Panc1 (cell line): ENCODE results near the gene L3MBTL2. TPM values are rescaled to one million over a fixed set of nuclear protein-coding genes. Genes with fewer than 3 reads are reported as not detected.
A peak's percentile ranks its signal among the peaks of the same experiment; 100 is the strongest.

Experiments
- ATAC-seq: fragments of 200-7000 bp; cut with Tn5 transposase; 2 replicates; pipeline ENCODE4 v1.9.1; 2020; ENCODE audit warnings: mild to moderate bottlenecking, moderate library complexity
- BruUV-seq: library from RNA; stranded (reverse); fragments of 400-500 nt; replicated peaks from 2 replicates; lab custom pipeline; 2021; lab: Mats Ljungman, UMichigan
- CTCF ChIA-PET: fragments of 300-600 bp; sonication (Branson Sonifier 250); formaldehyde crosslinking; loops from one replicate; lab custom pipeline; 2022; ENCODE audit warnings: antibody characterized with exemption; lab: Charles Lee
- POLR2A ChIA-PET: fragments of 300-600 bp; sonication (Branson Sonifier 250); formaldehyde crosslinking; loops from one replicate; lab custom pipeline; 2022; ENCODE audit warnings: antibody characterized with exemption; lab: Charles Lee
- DNase-seq: peaks from one replicate; pipeline ENCODE4 v3.0.0-alpha.2; 2010; ENCODE audit warnings: low read depth, low spot score
- H3K27ac ChIP-seq: 2 replicates; pipeline ENCODE4 v1.5.1; 2011; ENCODE audit warnings: mild to moderate bottlenecking, low read length, inconsistent platforms
- H3K27me3 ChIP-seq: fragments of 200-500 bp; sonication (Bioruptor generic); 2 replicates; pipeline ENCODE4 v1.6.0; 2014; ENCODE audit warnings: low read length, inconsistent platforms; ENCODE audit not compliant: control insufficient read depth, insufficient read depth
- H3K36me3 ChIP-seq: fragments of 200-500 bp; sonication (Bioruptor generic); 2 replicates; pipeline ENCODE4 v1.5.1; 2014; ENCODE audit warnings: inconsistent platforms, mild to moderate bottlenecking, low read length, moderate library complexity; ENCODE audit not compliant: control insufficient read depth, insufficient read depth
- H3K4me1 ChIP-seq: 2 replicates; pipeline ENCODE4 v1.5.1; 2011; ENCODE audit warnings: inconsistent platforms, mild to moderate bottlenecking, low read length, moderate library complexity; ENCODE audit not compliant: control insufficient read depth, insufficient read depth
- H3K4me3 ChIP-seq, 2 experiments: 2 replicates each; pipeline ENCODE4 v1.5.1; 2011 to 2012; ENCODE audit warnings: low read depth in 2 of 2, low read length in 2 of 2, mild to moderate bottlenecking in 2 of 2, inconsistent platforms in 1 of 2, moderate library complexity in 1 of 2
- H3K9me3 ChIP-seq: fragments of 200-500 bp; sonication (Bioruptor generic); 2 replicates; pipeline ENCODE4 v1.5.1; 2014; ENCODE audit warnings: low read depth, mild to moderate bottlenecking, inconsistent platforms, low read length, moderate library complexity; ENCODE audit not compliant: control insufficient read depth, insufficient read depth
- CTCF ChIP-seq: fragments of 450-650 bp; IDR thresholded peaks from 2 replicates; pipeline ENCODE4 v1.5.1; 2017; ENCODE audit warnings: mild to moderate bottlenecking
- POLR2AphosphoS5 ChIP-seq: IDR thresholded peaks from 2 replicates; pipeline ENCODE4 v1.6.1; 2012; ENCODE audit warnings: mild to moderate bottlenecking, low read depth, low read length, moderate library complexity
- REST ChIP-seq, 2 experiments: IDR thresholded peaks; 2 replicates each; pipeline ENCODE4 v1.6.1; 2011 to 2012; ENCODE audit warnings: low read depth in 2 of 2, control low read depth in 1 of 2, low read length in 1 of 2, mild to moderate bottlenecking in 1 of 2, moderate library complexity in 1 of 2; ENCODE audit not compliant: insufficient read depth in 1 of 2
- SIN3A ChIP-seq: IDR thresholded peaks from 2 replicates; pipeline ENCODE4 v1.6.1; 2012; ENCODE audit warnings: low read depth, mild to moderate bottlenecking, low read length, moderate library complexity, borderline replicate concordance; ENCODE audit not compliant: insufficient read depth
- TCF7L2 ChIP-seq: IDR thresholded peaks from 2 replicates; pipeline ENCODE4 v1.6.1; 2011; ENCODE audit warnings: mild to moderate bottlenecking, low read depth, low read length, inconsistent platforms
- in situ Hi-C: cut with HindIII; loops from 2 replicates; pipeline ENCODE4 v1.10.0; 2016; ENCODE audit warnings: low sequenced_read_pairs, low pct_unique_long_range_greater_than_20kb
- intact Hi-C: fragments of 100-400 bp; cut with micrococcal nuclease; formaldehyde crosslinking; loops from one replicate; pipeline ENCODE4 v1.10.0; 2022; ENCODE audit not compliant: unreplicated experiment
- total RNA-seq: library from RNA; stranded (reverse); gene quantifications from one replicate; pipeline ENCODE4 v1.2.1, GENCODE V29; 2021; ENCODE audit not compliant: unreplicated experiment

Gene L3MBTL2
- total RNA-seq, 1 experiment from 2014 or later, result 26.6 TPM

DNA sequence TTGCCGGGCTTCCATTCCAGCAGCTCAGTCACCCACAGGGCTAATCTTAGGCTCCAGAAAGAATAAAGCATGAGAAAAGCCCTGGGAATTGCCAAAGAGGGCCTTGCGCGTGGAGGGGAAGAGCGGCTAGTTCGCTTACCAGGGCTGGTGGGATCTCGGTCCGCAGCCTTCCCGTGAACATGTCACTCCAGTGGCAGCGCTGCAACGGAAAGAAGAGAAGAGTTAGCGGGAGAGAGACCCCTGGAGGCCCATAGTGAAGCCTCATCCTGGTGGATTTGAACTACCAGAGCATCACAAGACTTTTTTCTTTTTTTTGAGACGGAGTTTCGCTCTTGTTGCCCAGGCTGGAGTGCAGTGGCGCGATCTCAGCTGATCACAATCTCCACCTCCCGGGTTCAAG, 62.8 kb downstream of the L3MBTL2 start:
- POLR2A ChIA-PET, result no interaction called here
- CTCF ChIA-PET, result no interaction called here
- Histone ChIP-seq H3K36me3 (peaks cover 11% of the 10 kb centered on the region), H3K4me3 (no peak overlapping the region), H3K27me3 (no peaks in the 10 kb centered on the region), H3K4me1 (no peaks in the 10 kb centered on the region), H3K9me3 (no peaks in the 10 kb centered on the region), H3K27ac (no peak overlapping the region)
- TF ChIP-seq CTCF (no peak), POLR2AphosphoS5 (no peak), SIN3A (no peak), TCF7L2 (no peak), REST (IDR thresholded peaks at IDR 0.05; ENCODE audit: insufficient read depth in 1 of 2, low read depth in 2 of 2, low read length in 1 of 2) (no peak)
- no TSS peak for BruUV-seq
- DNase-seq (no peak), ATAC-seq (no peak)
- intact Hi-C loops (no loop called here), in situ Hi-C loops (no loop called here)

GRCh38 chr22:41271787-41272186, 66.7 kb downstream of the L3MBTL2 start:
- peaks cover 8% of the 10 kb centered on the region for H3K36me3 ChIP-seq
- no TSS peak for BruUV-seq
- H3K27me3 ChIP-seq, result no peaks in the 10 kb centered on the region
- ChIA-PET POLR2A (no interaction called here), CTCF (no interaction called here)
- TF ChIP-seq CTCF (no peak), POLR2AphosphoS5 (no peak), SIN3A (no peak), TCF7L2 (no peak), REST (IDR thresholded peaks at IDR 0.05; ENCODE audit: insufficient read depth in 1 of 2, low read depth in 2 of 2, low read length in 1 of 2) (no peak)
- intact Hi-C loops (no loop called here), in situ Hi-C loops (no loop called here)
- DNase-seq, result no peak
- no peak overlapping the region for H3K4me3 ChIP-seq
- no peak overlapping the region for H3K27ac ChIP-seq
- peak; percentile 32; the same call in 1 of the 2 replicates for ATAC-seq
- no peaks in the 10 kb centered on the region for H3K4me1 ChIP-seq
- H3K9me3 ChIP-seq, result no peaks in the 10 kb centered on the region
